ENCODE results near the gene CCL15.

Gene CCL15

GRCh38 chr17:35988164-35988563 lies 13.2 kb downstream of the CCL15 start:
- DNase-seq, result no peak

- DNase-seq, result no peak
Observed at GRCh38 chr17:35986643-35987042, 14.7 kb downstream of the CCL15 start, which contains the start of gene CCL14. Gene CCL14, minus strand, starts transcription at chr17:35986729. Its CDS starts 80 bp downstream, at chr17:35986649.

DNA sequence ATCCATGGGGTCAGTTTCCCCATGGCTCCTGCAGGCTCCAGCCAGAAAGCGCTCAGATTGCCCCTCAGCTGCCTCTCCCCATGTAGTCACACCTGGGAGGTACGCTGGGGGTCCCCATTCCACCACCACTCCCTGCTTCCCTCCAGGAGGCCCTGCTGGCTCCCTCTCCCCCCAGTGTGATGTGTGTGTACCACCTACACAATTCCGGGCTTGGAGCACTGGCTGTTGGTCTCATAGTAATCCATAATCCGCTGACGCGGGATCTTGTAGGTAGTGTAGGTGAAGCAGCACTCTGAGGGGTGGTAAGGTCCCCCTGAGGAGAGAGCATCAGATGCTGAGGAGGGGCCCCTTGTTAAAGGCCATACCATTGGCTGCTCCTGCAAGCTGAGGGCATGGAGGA lies 17.2 kb downstream of the CCL15 start:
- DNase-seq, result no peak

GRCh38 chr17:35982409-35983191 lies 18.8 kb downstream of the CCL15 start:
- DNase-seq, result no peak

DNA sequence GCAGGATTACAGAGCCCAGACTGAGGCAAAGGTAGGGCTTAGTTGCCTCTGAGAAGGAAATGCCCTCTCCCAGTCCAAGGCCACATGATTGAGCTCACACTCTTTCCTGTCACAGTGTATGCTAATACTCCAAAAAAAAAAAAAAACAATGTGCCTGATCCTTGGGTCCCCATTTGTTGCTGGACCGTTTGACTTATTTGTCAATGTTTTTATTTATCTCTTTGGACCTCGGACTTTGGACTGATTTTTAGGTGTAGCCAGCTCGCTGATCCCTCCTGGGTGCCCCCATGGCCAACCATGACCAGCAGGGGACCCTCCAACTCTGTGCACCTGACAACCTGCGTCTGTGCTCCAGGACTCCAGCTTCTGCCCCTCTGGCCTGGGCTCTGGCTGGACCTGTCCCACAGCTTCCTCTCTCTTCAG lies 19.4 kb downstream of the CCL15 start:
- no peak for DNase-seq

GRCh38 chr17:35981246-35981645 lies 20.1 kb downstream of the CCL15 start, which contains the start of gene CCL16:
Gene CCL16, minus strand, starts transcription at chr17:35981497. Its CDS starts 77 bp downstream, at chr17:35981420.
- DNase-seq, result no peak

- no peak for DNase-seq
Observed at GRCh38 chr17:35978346-35978745, 23.0 kb downstream of the CCL15 start.

DNA sequence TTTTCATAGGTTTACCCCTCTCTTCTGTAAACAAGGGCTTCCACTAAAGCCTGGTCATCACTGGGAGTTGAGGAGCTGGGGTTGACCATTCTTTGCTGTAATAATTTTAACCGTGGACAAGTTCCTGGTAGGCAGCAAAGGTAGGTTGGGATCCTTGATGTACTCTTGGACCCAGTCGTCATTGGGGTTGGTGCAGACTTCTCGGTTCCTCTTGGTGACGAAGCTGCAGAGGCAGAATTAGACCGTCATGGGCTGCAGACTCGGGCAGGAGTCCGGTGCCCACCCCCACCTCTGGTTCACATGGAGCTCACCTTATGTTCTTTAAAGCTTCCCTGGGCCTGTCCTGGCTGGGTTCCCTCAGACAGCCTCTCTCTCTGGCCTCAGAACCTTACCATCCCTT lies 23.8 kb downstream of the CCL15 start:
- DNase-seq, result no peak

DNA sequence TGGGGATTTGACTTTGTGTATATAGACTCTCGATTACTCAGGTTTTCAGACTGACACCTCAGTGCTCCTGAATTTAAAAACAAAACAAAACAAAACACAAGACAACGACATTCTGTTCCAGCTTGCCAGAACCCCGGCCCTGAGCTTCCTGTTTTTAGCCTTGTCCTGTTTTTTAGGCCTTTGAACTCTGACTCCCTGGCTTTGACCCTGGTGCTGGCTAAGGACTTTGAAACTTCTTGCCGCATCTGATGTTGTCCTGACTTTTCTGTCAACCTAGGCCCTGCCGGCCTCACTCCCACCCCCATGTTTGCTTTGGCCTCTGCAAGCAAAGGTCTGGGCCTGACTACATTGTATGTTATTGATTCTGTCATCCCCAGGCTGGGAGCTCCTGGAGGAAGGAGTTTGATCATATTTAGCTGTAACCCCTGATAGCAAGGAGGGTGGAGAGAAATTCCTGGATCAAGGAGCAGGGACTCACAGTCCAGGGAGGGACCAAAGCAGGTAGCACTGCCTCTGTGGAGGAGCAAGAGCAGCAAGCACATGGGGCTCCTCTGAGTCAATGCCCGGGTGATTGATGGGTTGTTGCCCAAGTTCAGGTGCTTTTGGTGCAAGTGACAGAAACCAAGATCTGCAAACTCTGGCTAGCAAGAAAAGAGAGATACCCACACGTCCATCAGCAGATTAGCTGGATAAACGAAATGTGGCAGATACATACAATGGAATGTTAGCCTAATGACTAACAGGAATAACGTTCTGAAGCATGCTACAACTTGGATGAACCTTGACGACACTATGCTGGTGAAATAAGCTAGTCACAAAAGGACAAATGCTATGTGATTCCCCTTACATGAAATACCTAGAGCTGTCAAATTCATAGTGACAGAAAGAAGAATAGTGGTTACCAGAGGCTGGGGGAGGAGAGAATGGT lies 27.8 kb downstream of the CCL15 start:
- no peak for DNase-seq

- no peak for DNase-seq
Observed at GRCh38 chr17:35972945-35973332, 28.4 kb downstream of the CCL15 start.

DNA sequence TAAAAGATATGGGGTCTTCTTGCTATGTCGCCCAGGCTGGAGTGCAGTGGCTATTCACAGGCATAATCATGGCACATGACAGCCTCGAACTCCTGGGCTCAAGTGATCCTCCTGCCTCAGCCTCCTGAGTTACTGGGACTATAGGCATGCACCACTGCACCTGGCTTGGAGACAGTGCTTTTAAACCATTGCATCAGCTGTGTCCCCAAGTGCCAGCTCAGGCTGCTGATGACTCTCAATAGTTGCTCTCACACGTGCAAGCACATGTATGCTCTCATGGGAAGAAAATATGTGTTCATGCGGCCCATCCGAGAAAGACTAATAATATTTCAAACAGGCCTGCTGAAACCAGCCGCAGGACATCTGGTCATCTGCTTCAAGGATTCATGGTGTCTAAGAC lies 28.8 kb downstream of the CCL15 start:
- no peak for DNase-seq

- DNase-seq, result no peak
Observed at GRCh38 chr17:35972066-35972465, 29.3 kb downstream of the CCL15 start.

GRCh38 chr17:35969558-35970380 lies 31.6 kb downstream of the CCL15 start:
- DNase-seq, result no peak

- no peak for DNase-seq
Observed at GRCh38 chr17:35968520-35969054, 32.8 kb downstream of the CCL15 start.

DNA sequence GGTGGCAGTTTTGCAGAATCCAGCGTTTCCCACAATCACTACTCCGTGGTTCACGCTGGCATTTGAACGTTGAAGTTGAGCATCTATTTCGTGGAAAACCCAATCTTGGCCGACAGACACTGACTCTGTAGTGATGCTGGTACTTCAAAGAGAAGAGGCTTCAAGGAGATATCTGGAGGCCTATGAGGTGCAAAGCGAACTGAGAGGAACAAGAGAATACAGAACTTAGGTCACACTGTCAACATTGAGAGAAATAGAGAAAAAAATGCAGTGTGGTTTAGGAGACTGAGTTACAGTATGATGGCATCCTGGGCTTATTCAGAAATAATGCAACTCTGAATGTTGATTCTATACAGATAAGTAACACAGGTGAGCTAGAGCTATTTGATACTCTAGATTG lies 36.1 kb downstream of the CCL15 start:
- DNase-seq, result no peak

DNA sequence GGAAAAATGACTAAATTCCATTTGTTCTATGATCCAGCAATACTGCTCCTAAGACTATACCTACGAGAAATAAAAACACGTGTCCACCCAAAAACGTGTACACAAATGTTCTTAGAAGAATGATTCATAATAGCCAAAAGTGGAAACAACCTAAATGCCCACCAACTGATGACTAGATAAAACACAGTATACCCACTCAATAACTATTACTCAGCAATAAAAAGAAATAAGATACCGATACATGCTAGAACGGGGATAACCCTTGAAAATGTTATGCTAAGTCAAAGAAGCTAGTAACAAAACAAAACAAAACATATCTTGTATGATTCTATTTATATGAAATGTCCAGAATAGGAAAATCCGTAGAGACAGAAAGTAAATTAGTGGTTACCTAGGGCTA lies 37.7 kb downstream of the CCL15 start:
- no peak for DNase-seq

DNA sequence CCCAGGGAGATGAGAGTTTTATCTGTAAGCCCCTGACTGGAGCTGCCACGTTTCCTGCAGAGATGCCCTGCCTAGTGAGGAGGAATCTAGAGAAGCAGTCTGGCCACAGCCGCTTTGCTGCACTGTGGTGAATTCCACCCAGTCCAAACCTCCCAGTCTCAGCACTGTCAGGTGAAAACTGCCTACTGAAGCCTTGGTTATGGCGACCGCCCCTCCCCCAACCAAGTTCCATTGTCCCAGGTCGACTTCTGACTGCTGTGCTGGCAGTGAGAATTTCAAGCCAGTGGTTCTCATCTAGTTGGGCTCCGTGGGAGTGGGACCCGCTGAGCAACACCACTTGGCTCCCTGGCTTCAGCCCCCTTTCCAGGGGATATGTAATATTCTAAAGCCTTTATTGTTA lies 47.6 kb downstream of the CCL15 start:
- no peak for DNase-seq

- DNase-seq, result no peak
Observed at GRCh38 chr17:35949401-35949800, 52.0 kb downstream of the CCL15 start.

DNA sequence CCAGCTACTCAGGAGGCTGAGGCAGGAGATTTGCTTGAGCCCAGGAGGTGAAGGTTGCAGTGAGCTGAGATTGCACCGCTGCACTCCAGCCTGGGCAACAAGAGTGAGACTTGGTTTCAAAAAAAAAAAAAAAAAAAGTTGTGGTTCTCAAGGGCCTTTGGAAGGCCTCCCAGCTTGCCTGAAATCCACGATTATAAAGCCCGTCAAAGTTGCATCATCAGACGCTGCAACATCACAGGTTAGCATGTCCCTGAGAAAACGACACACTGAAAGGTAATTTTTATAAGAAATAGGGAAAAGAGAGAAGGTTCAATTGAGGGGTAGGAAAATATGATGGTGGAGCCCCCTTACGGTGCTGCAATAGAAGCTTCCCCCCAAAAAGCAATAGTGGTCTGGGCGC lies 53.3 kb downstream of the CCL15 start:
- no peak for DNase-seq

Measured in cortex of kidney (tissue), 1 donor.